Kidney capillary endothelial cell (primary cell): ENCODE data around the gene ATP8B1.

Experiments
- DNase-seq: peaks from one replicate; pipeline ENCODE4 v3.0.0-alpha.2; 2018; ENCODE audit warnings: low spot score

ATP8B1 gene

GRCh38 chr18:57618910-57619309 lies 184.2 kb downstream of the ATP8B1 start:
- DNase-seq, result no peak

DNA sequence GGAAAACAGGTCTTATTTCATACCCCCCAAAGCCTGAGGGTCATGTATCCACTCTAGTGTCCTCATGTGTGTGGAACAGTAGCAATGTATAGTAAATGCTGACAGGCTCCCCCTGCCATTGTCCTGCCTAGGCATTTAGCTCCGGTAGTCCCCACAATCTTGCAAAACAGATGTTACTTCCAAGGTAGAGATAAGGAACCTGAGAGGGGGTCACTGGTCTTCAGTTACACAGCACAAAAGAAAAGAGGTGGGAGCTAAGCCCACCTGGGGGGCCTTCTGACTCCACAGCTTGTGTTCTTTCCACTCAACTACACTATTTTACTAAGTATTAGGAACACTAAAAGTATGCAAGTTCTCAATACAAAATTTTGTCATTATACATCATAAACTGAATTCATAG lies 199.2 kb downstream of the ATP8B1 start:
- no peak for DNase-seq
